ENCODE results near the gene ACTL8.

ACTL8 gene

GRCh38 chr1:17755120-17755519 is at the start of gene ACTL8:
Gene ACTL8 (plus strand): TSS chr1:17755333. CDS start chr1:17823009, 67,676 bp downstream.
- DNase-seq (ENCODE audit: extremely low spot score), result peak; percentile 28
- TF ChIP-seq SUZ12 (IDR thresholded peaks at IDR 0.05), result no peak
- no peak for TF ChIP-seq SP1 (IDR thresholded peaks at IDR 0.05)
- no peak for TF ChIP-seq LEF1 (IDR thresholded peaks at IDR 0.05; ENCODE audit: borderline replicate concordance)
- peak; percentile 67 for TF ChIP-seq L3MBTL2 (conservative IDR thresholded peaks at IDR 0.05)
- POLR2A ChIA-PET, result no interaction called here
- CTCF ChIA-PET, result no interaction called here

- no peak for TF ChIP-seq SUZ12 (IDR thresholded peaks at IDR 0.05)
- TF ChIP-seq ELF4 (IDR thresholded peaks at IDR 0.05), result no peak
- TF ChIP-seq CTBP1 (IDR thresholded peaks at IDR 0.05; ENCODE audit: borderline replicate concordance), result no peak
- TF ChIP-seq L3MBTL2 (conservative IDR thresholded peaks at IDR 0.05), result no peak
- TF ChIP-seq TARDBP (IDR thresholded peaks at IDR 0.05), result no peak
- no peak for TF ChIP-seq LEF1 (IDR thresholded peaks at IDR 0.05; ENCODE audit: borderline replicate concordance)
- no peak for TF ChIP-seq HDGF (IDR thresholded peaks at IDR 0.05; ENCODE audit: borderline replicate concordance)
- TF ChIP-seq SP1 (IDR thresholded peaks at IDR 0.05), result no peak
- no peak for TF ChIP-seq ZNF384 (IDR thresholded peaks at IDR 0.05)
- TF ChIP-seq FOXA1 (IDR thresholded peaks at IDR 0.05), result no peak
- no peak for TF ChIP-seq PKNOX1 (IDR thresholded peaks at IDR 0.05)
- no peak for TF ChIP-seq ARNT (IDR thresholded peaks at IDR 0.05)
- TF ChIP-seq FOXK2 (IDR thresholded peaks at IDR 0.05), result no peak
- no peak for TF ChIP-seq BHLHE40 (IDR thresholded peaks at IDR 0.05; ENCODE audit: borderline replicate concordance)
- no peak for TF ChIP-seq NFRKB (IDR thresholded peaks at IDR 0.05)
- no peak for TF ChIP-seq FOXM1 (IDR thresholded peaks at IDR 0.05; ENCODE audit: borderline replicate concordance)
- POLR2A ChIA-PET, result no interaction called here
Measured at GRCh38 chr1:17706445-17706844, 48.7 kb upstream of the ACTL8 start.

GRCh38 chr1:17709981-17710380 is 45.2 kb upstream of the ACTL8 start:
- CTCF ChIA-PET, result no interaction called here

More at GRCh38 chr1:17706445-17706844, 48.7 kb upstream of the ACTL8 start:
- CTCF ChIA-PET, result no interaction called here
- DNase-seq (ENCODE audit: extremely low spot score), result no peak

GRCh38 chr1:17710889-17711576 is 44.1 kb upstream of the ACTL8 start:
- TF ChIP-seq CTBP1 (IDR thresholded peaks at IDR 0.05; ENCODE audit: borderline replicate concordance) (no peak), FOXA1 (IDR thresholded peaks at IDR 0.05) (no peak), L3MBTL2 (conservative IDR thresholded peaks at IDR 0.05) (no peak), FOXK2 (IDR thresholded peaks at IDR 0.05) (no peak), ELF4 (IDR thresholded peaks at IDR 0.05) (no peak), FOXM1 (IDR thresholded peaks at IDR 0.05; ENCODE audit: borderline replicate concordance) (no peak), BHLHE40 (IDR thresholded peaks at IDR 0.05; ENCODE audit: borderline replicate concordance) (no peak), SUZ12 (IDR thresholded peaks at IDR 0.05) (no peak), ZNF384 (IDR thresholded peaks at IDR 0.05) (no peak), LEF1 (IDR thresholded peaks at IDR 0.05; ENCODE audit: borderline replicate concordance) (no peak), PKNOX1 (IDR thresholded peaks at IDR 0.05) (no peak), HDGF (IDR thresholded peaks at IDR 0.05; ENCODE audit: borderline replicate concordance) (no peak), TARDBP (IDR thresholded peaks at IDR 0.05) (no peak), SP1 (IDR thresholded peaks at IDR 0.05) (no peak), ARNT (IDR thresholded peaks at IDR 0.05) (no peak), NFRKB (IDR thresholded peaks at IDR 0.05) (no peak)
- POLR2A ChIA-PET, result no interaction called here
- CTCF ChIA-PET, result no interaction called here
- DNase-seq (ENCODE audit: extremely low spot score), result no peak

More at GRCh38 chr1:17709981-17710380, 45.2 kb upstream of the ACTL8 start:
- POLR2A ChIA-PET, result no interaction called here
- DNase-seq (ENCODE audit: extremely low spot score), result no peak
- TF ChIP-seq L3MBTL2 (conservative IDR thresholded peaks at IDR 0.05), result no peak
- TF ChIP-seq LEF1 (IDR thresholded peaks at IDR 0.05; ENCODE audit: borderline replicate concordance), result no peak
- no peak for TF ChIP-seq BHLHE40 (IDR thresholded peaks at IDR 0.05; ENCODE audit: borderline replicate concordance)
- TF ChIP-seq SP1 (IDR thresholded peaks at IDR 0.05), result no peak
- no peak for TF ChIP-seq ELF4 (IDR thresholded peaks at IDR 0.05)
- no peak for TF ChIP-seq NFRKB (IDR thresholded peaks at IDR 0.05)
- TF ChIP-seq HDGF (IDR thresholded peaks at IDR 0.05; ENCODE audit: borderline replicate concordance), result no peak
- no peak for TF ChIP-seq FOXA1 (IDR thresholded peaks at IDR 0.05)
- no peak for TF ChIP-seq FOXM1 (IDR thresholded peaks at IDR 0.05; ENCODE audit: borderline replicate concordance)
- no peak for TF ChIP-seq FOXK2 (IDR thresholded peaks at IDR 0.05)
- no peak for TF ChIP-seq SUZ12 (IDR thresholded peaks at IDR 0.05)
- no peak for TF ChIP-seq PKNOX1 (IDR thresholded peaks at IDR 0.05)
- no peak for TF ChIP-seq ZNF384 (IDR thresholded peaks at IDR 0.05)
- TF ChIP-seq TARDBP (IDR thresholded peaks at IDR 0.05), result no peak
- no peak for TF ChIP-seq CTBP1 (IDR thresholded peaks at IDR 0.05; ENCODE audit: borderline replicate concordance)
- no peak for TF ChIP-seq ARNT (IDR thresholded peaks at IDR 0.05)

GRCh38 chr1:17711577-17711910 is 43.6 kb upstream of the ACTL8 start:
- ChIA-PET POLR2A (no interaction called here), CTCF (no interaction called here)
- DNase-seq (ENCODE audit: extremely low spot score), result no peak
- TF ChIP-seq NFRKB (IDR thresholded peaks at IDR 0.05) (no peak), HDGF (IDR thresholded peaks at IDR 0.05; ENCODE audit: borderline replicate concordance) (no peak), SP1 (IDR thresholded peaks at IDR 0.05) (no peak), FOXM1 (IDR thresholded peaks at IDR 0.05; ENCODE audit: borderline replicate concordance) (no peak), ELF4 (IDR thresholded peaks at IDR 0.05) (no peak), TARDBP (IDR thresholded peaks at IDR 0.05) (no peak), CTBP1 (IDR thresholded peaks at IDR 0.05; ENCODE audit: borderline replicate concordance) (no peak), ZNF384 (IDR thresholded peaks at IDR 0.05) (no peak), ARNT (IDR thresholded peaks at IDR 0.05) (no peak), PKNOX1 (IDR thresholded peaks at IDR 0.05) (no peak), LEF1 (IDR thresholded peaks at IDR 0.05; ENCODE audit: borderline replicate concordance) (no peak), FOXA1 (IDR thresholded peaks at IDR 0.05) (no peak), BHLHE40 (IDR thresholded peaks at IDR 0.05; ENCODE audit: borderline replicate concordance) (no peak), L3MBTL2 (conservative IDR thresholded peaks at IDR 0.05) (no peak), FOXK2 (IDR thresholded peaks at IDR 0.05) (no peak), SUZ12 (IDR thresholded peaks at IDR 0.05) (no peak)

Measured in HEK293T (cell line).